K562 (cell line): ENCODE measurements around the gene TBX6. TPM values are rescaled to one million over a fixed set of nuclear protein-coding genes. Genes with fewer than 3 reads are reported as not detected.

ENCODE experiments used
- BACH1 ChIP-seq: fragments of 200-800 bp; sonication (Bioruptor generic); IDR thresholded peaks from 2 replicates; pipeline ENCODE4 v1.6.1; 2016; ENCODE audit warnings: missing genetic modification characterization, missing compliant biosample characterization
- BMI1 ChIP-seq: fragments of 150-350 bp; IDR thresholded peaks from 2 replicates; pipeline ENCODE4 v1.6.1; 2014; ENCODE audit warnings: low read length
- CBFA2T2 ChIP-seq: fragments of 450-650 bp; conservative IDR thresholded peaks from 2 replicates; pipeline ENCODE4 v1.6.1; 2017; ENCODE audit warnings: mild to moderate bottlenecking
- CREB1 ChIP-seq, 2 experiments: sonication (generic) in 1 of 2; formaldehyde crosslinking in 1 of 2; IDR thresholded peaks; 2 replicates each; pipeline versions ENCODE4 v1.6.1 to v1.8.0; 2012 to 2022; ENCODE audit warnings: inconsistent platforms in 1 of 2, mild to moderate bottlenecking in 1 of 2, missing genetic modification reagents in 1 of 2, moderate library complexity in 1 of 2
- FOSL1 ChIP-seq: fragments of 200-800 bp; sonication (Bioruptor generic); conservative IDR thresholded peaks from 2 replicates; pipeline ENCODE4 v1.6.1; 2016; ENCODE audit warnings: missing genetic modification characterization, missing compliant biosample characterization
- FOXM1 ChIP-seq, 2 experiments: fragments of 450-650 bp in 1 of 2; sonication (generic) in 1 of 2; formaldehyde crosslinking in 1 of 2; IDR thresholded peaks; 2 replicates each; pipeline versions ENCODE4 v1.6.1 to v1.9.0; 2017 to 2022; ENCODE audit warnings: low read depth in 2 of 2, mild to moderate bottlenecking in 2 of 2, missing genetic modification reagents in 1 of 2, moderate library complexity in 1 of 2
- GABPB1 ChIP-seq: sonication (generic); formaldehyde crosslinking; IDR thresholded peaks from 2 replicates; pipeline ENCODE4 v1.8.0; 2022; ENCODE audit warnings: mild to moderate bottlenecking, missing genetic modification reagents
- MCM2 ChIP-seq: fragments of 450-650 bp; IDR thresholded peaks from 2 replicates; pipeline ENCODE4 v1.6.1; 2017; ENCODE audit warnings: low read depth, mild to moderate bottlenecking
- MED1 ChIP-seq: sonication (generic); formaldehyde crosslinking; IDR thresholded peaks from 2 replicates; pipeline ENCODE4 v1.8.1; 2023; ENCODE audit warnings: missing genetic modification reagents, borderline replicate concordance
- NRF1 ChIP-seq, 2 experiments: fragments of 450-650 bp; IDR thresholded peaks in 1 of 2; conservative IDR thresholded peaks in 1 of 2; 2 replicates each; pipeline ENCODE4 v1.6.1; 2014; ENCODE audit warnings: mild to moderate bottlenecking in 2 of 2
- RAD21 ChIP-seq, 2 experiments: fragments of 250-450 bp in 1 of 2; fragments of 450-650 bp in 1 of 2; sonication (Bioruptor Pico) in 1 of 2; formaldehyde crosslinking in 1 of 2; IDR thresholded peaks in 1 of 2; conservative IDR thresholded peaks in 1 of 2; 2 replicates each; pipeline versions ENCODE4 v1.4.0 to v1.8.0; 2020 to 2022; ENCODE audit warnings: mild to moderate bottlenecking in 2 of 2, moderate library complexity in 1 of 2
- RFX1 ChIP-seq: fragments of 450-650 bp; IDR thresholded peaks from 2 replicates; pipeline ENCODE4 v1.6.1; 2016; ENCODE audit warnings: mild to moderate bottlenecking, moderate library complexity
- TCF7 ChIP-seq: sonication (generic); IDR thresholded peaks from 2 replicates; pipeline ENCODE4 v1.6.1; 2016; ENCODE audit warnings: antibody characterized with exemption, borderline replicate concordance
- YY1 ChIP-seq, 3 experiments: IDR thresholded peaks; 2 replicates each; pipeline ENCODE4 v1.6.1; 2011; ENCODE audit warnings: low read length in 2 of 3, mild to moderate bottlenecking in 2 of 3, moderate library complexity in 2 of 3, borderline replicate concordance in 1 of 3, control low read depth in 1 of 3, low read depth in 1 of 3; ENCODE audit not compliant: insufficient read depth in 3 of 3, insufficient replicate concordance in 2 of 3, control insufficient read depth in 1 of 3, insufficient read length in 1 of 3; ENCODE audit errors: extremely low read depth in 1 of 3
- ZNF589 ChIP-seq: fragments of 200-800 bp; sonication (Bioruptor generic); IDR thresholded peaks from 2 replicates; pipeline ENCODE4 v1.6.1; 2016; ENCODE audit warnings: low read depth, missing genetic modification characterization, missing compliant biosample characterization
- polyA plus RNA-seq, 8 experiments: library from polyadenylated mRNA; depleted of rRNA in 4 of 8; stranded (reverse) in 5 of 8; unstranded in 3 of 8; fragments of >200 nt; fragmentation: Nextera tagmentation in 2 of 8; fragmentation: Illumina TruSeq in 1 of 8; extraction: Ambion mirVana in 2 of 8; extraction: Trizol in 1 of 8; gene quantifications; 2 replicates each; pipeline versions ENCODE4 v1.2.1 to v1.2.3, GENCODE V29; 2011 to 2014; ENCODE audit warnings: inconsistent platforms in 1 of 8, missing spikeins in 1 of 8
- total RNA-seq, 7 experiments: library from RNA; depleted of rRNA in 6 of 7; stranded (reverse); fragments of >200 nt in 6 of 7; fragmentation: Illumina TruSeq in 2 of 7; extraction: Trizol in 2 of 7; gene quantifications; 2 replicates each; pipeline versions ENCODE4 v1.2.1 to v1.2.3, GENCODE V29; 2011 to 2021; ENCODE audit warnings: low replicate concordance in 1 of 7
- TF ChIP-seq, protein P1 (sequence below): IDR thresholded peaks from 2 replicates; pipeline ENCODE4 v1.6.1; 2011; ENCODE audit warnings: borderline replicate concordance, low read depth, mild to moderate bottlenecking, moderate library complexity, low read length; ENCODE audit not compliant: insufficient read depth, poor library complexity, severe bottlenecking
- TF ChIP-seq, protein P2 (sequence below), 3 experiments: IDR thresholded peaks in 2 of 3; conservative IDR thresholded peaks in 1 of 3; 2 replicates each; pipeline ENCODE4 v1.5.1; 2011 to 2012; ENCODE audit warnings: low read length in 3 of 3, mild to moderate bottlenecking in 3 of 3, control low read depth in 2 of 3, improper control_type of control experiment in 1 of 3, inconsistent platforms in 1 of 3, low read depth in 1 of 3, mixed read lengths in 1 of 3, moderate library complexity in 1 of 3; ENCODE audit not compliant: insufficient read depth in 2 of 3
- TF ChIP-seq, protein P3 (sequence below): sonication (generic); formaldehyde crosslinking; IDR thresholded peaks from 2 replicates; pipeline ENCODE4 v1.8.1; 2022; ENCODE audit warnings: missing genetic modification reagents

TBX6 gene
- total and polyA plus RNA-seq, 9 of the 15 experiments (the other 6 are each of a cell fraction or from before 2014, with no cell fraction given) = 0.07 to 0.58 (median 0.11) TPM; not detected in 2

DNA sequence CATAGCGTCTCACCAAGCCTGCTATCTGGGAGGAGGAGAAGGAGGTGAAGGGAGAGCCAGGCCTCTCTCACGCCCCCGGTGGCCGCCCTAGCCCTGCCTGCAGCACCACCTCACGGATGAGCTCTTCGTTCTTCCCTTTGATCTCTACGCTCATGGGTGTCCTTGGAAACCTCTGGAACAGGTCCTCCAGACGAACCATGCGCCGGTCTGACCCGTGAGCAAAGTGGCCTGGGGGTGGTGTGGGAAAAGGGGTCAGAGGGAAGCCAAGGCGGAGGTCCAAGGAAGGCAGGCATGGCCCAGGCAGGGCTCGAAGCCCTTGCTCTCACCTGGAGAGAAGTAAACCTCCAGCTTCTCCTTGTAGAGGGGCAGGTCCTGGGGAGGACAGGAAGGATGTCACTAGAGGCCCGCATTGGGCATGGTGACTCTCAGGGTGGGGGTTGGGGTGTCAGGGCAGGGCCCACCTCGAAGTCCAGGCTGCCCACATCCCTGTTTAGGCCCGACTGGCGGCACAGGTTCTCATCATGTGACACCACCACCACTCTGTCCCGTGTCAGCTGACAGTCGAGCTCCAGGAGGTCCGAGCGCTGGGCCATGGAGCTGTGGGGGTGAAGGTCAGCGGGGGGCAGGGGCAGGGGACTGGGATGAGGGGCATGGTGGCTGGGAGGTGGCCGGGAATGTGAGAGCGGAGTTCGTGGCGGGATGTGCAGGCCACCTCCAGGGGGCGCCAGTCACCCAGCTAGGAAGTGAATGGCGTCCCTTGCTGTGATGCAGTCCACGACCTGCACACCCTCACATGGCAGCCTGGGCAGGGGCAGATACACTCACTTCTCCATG is 20.7 kb upstream of the TBX6 start (continued):
- 0 out of 2 replicates have a peak, but pooled peaks have one; percentile 32 for TF ChIP-seq GABPB1 (CRISPR knock-in tag)
- TF ChIP-seq TCF7 = no peak
- no peak for TF ChIP-seq CREB1 (IDR thresholded peaks at IDR 0.05)
- TF ChIP-seq CREB1 (CRISPR knock-in tag; IDR thresholded peaks at IDR 0.05) = no peak
- TF ChIP-seq BACH1 (tag) = no peak
- no peak for TF ChIP-seq ZNF589 (CRISPR knock-in tag)
- TF ChIP-seq MED1 (CRISPR knock-in tag) = no peak
- TF ChIP-seq, protein P1, sequence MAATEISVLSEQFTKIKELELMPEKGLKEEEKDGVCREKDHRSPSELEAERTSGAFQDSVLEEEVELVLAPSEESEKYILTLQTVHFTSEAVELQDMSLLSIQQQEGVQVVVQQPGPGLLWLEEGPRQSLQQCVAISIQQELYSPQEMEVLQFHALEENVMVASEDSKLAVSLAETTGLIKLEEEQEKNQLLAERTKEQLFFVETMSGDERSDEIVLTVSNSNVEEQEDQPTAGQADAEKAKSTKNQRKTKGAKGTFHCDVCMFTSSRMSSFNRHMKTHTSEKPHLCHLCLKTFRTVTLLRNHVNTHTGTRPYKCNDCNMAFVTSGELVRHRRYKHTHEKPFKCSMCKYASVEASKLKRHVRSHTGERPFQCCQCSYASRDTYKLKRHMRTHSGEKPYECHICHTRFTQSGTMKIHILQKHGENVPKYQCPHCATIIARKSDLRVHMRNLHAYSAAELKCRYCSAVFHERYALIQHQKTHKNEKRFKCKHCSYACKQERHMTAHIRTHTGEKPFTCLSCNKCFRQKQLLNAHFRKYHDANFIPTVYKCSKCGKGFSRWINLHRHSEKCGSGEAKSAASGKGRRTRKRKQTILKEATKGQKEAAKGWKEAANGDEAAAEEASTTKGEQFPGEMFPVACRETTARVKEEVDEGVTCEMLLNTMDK = peak; percentile 42
- TF ChIP-seq RAD21 (CRISPR knock-in tag; conservative IDR thresholded peaks at IDR 0.05 in 1 of 2, IDR thresholded peaks at IDR 0.05 in 1 of 2) = peak; percentile 41 to 72
- TF ChIP-seq NRF1 (conservative IDR thresholded peaks at IDR 0.05 in 1 of 2, IDR thresholded peaks at IDR 0.05 in 1 of 2) = no peak
- TF ChIP-seq FOSL1 (tag) = no peak
- TF ChIP-seq, protein P2, sequence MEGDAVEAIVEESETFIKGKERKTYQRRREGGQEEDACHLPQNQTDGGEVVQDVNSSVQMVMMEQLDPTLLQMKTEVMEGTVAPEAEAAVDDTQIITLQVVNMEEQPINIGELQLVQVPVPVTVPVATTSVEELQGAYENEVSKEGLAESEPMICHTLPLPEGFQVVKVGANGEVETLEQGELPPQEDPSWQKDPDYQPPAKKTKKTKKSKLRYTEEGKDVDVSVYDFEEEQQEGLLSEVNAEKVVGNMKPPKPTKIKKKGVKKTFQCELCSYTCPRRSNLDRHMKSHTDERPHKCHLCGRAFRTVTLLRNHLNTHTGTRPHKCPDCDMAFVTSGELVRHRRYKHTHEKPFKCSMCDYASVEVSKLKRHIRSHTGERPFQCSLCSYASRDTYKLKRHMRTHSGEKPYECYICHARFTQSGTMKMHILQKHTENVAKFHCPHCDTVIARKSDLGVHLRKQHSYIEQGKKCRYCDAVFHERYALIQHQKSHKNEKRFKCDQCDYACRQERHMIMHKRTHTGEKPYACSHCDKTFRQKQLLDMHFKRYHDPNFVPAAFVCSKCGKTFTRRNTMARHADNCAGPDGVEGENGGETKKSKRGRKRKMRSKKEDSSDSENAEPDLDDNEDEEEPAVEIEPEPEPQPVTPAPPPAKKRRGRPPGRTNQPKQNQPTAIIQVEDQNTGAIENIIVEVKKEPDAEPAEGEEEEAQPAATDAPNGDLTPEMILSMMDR (IDR thresholded peaks at IDR 0.05 in 2 of 3, conservative IDR thresholded peaks at IDR 0.05 in 1 of 3; ENCODE audit: insufficient read depth in 2 of 3, low read depth in 1 of 3, low read length in 3 of 3) = peak; percentile 79 to 91 (median 81)
- no peak for TF ChIP-seq CBFA2T2
- TF ChIP-seq YY1 (IDR thresholded peaks at IDR 0.05; ENCODE audit: borderline replicate concordance in 1 of 3, control insufficient read depth in 1 of 3, extremely low read depth in 1 of 3, insufficient read depth in 3 of 3, insufficient read length in 1 of 3, insufficient replicate concordance in 2 of 3, low read depth in 1 of 3, low read length in 2 of 3) = peak; percentile 35 to 87 (median 74)
- no peak for TF ChIP-seq FOXM1 (IDR thresholded peaks at IDR 0.05; ENCODE audit: low read depth)
- 0 out of 2 replicates have a peak, but pooled peaks have one; percentile 74 for TF ChIP-seq FOXM1 (CRISPR knock-in tag; IDR thresholded peaks at IDR 0.05; ENCODE audit: low read depth)
- TF ChIP-seq MCM2 = no peak
- TF ChIP-seq RFX1 = no peak
- TF ChIP-seq, protein P3, sequence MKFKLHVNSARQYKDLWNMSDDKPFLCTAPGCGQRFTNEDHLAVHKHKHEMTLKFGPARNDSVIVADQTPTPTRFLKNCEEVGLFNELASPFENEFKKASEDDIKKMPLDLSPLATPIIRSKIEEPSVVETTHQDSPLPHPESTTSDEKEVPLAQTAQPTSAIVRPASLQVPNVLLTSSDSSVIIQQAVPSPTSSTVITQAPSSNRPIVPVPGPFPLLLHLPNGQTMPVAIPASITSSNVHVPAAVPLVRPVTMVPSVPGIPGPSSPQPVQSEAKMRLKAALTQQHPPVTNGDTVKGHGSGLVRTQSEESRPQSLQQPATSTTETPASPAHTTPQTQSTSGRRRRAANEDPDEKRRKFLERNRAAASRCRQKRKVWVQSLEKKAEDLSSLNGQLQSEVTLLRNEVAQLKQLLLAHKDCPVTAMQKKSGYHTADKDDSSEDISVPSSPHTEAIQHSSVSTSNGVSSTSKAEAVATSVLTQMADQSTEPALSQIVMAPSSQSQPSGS (CRISPR knock-in tag) = no peak
- TF ChIP-seq BMI1 = no peak
